GM12872 (cell line): ENCODE data around the gene ZNF432.

Source experiments
- CTCF ChIP-seq: IDR thresholded peaks from 3 replicates; pipeline ENCODE4 v1.5.1; 2011; ENCODE audit warnings: low read depth, mild to moderate bottlenecking, low read length, moderate library complexity; ENCODE audit not compliant: insufficient read depth

ZNF432 gene

GRCh38 chr19:52020506-52020905 lies 28.1 kb downstream of the ZNF432 start:
- TF ChIP-seq CTCF: no peak

DNA sequence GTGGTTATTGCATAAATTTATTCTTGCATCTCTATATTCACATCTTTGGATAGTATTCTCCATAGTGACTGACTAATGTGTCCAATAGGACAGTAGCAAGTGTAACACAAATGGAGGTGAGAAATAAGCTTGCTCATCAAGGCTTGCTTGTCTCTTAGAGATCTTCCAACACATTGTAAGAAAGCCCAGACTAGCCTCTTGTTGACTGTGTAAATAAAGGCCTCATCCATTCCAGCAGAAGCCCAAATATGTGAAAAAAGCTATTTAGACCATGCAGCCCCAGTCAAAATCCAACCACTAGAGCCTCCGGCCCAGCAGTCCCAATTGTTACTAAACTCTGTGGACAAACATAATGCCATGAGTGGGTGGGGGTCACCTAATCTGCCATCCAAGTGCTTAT lies 38.0 kb downstream of the ZNF432 start:
- no peak for TF ChIP-seq CTCF

- TF ChIP-seq CTCF: no peak
Observed at GRCh38 chr19:52007806-52008557, 40.7 kb downstream of the ZNF432 start, which contains the start of gene ZNF615. Gene ZNF615, minus strand, starts transcription at chr19:52008211. Its CDS starts 4,500 bp downstream, at chr19:52003711.

DNA sequence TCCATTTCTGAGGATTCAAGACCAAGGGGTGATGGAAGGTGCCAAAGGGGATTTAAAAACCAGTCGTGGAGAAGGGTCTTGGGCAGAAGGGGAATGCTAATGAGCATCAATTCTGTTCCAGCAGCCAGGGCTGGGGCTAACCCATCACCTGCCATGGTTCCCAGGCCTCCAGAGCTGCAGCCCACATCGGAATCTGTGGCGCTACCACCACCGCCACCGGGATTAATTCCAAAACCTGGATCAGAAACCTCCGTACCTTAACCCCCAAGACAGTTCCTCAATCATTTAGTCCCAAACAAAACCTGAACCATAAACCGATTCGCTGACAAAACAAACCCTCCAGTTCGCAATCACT lies 41.2 kb downstream of the ZNF432 start:
- TF ChIP-seq CTCF: no peak

DNA sequence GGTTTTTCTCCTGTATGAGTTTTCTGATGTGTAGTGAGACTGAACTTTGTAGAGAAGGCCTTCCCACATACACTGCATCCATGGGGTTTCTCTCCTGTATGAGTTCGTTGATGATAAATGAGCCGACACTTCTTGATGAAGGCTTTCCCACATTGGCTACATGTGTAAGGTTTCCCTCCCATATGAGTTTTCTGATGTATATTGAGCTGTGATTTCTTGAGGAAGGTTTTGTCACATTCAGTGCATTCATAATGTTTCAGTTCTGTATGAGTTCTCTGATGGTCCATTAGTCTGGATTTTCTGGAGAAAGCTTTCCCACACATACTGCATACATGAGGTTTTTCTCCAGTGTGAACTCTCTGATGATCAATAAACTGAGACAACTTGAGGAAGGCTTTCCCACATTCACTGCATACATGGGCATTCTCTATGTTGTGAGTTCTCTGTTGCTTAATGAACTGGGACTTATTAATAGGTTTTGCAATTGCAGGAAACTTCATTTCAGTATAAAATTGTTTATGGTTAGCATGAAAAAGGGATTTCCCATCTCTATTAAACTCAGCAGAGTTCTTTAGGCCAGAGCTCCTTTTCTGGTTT lies 54.5 kb downstream of the ZNF432 start:
- no peak for TF ChIP-seq CTCF

DNA sequence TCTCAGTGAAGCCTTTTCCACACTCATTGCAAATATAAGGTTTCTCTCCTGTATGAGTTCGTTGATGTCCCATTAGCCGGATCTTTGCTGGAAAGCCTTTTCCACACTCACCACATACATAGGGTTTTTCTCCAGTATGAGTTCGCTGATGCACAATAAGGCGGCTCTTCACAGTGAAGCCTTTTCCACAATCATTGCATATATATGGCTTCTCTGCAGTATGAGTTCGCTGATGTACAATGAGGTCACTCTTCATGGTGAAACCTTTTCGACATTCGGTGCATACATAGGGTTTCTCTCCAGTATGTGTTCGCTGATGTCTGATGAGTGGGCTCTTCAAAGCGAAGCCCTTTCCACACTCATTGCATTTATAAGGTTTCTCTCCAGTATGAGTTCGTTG lies 55.2 kb downstream of the ZNF432 start:
- TF ChIP-seq CTCF: no peak

DNA sequence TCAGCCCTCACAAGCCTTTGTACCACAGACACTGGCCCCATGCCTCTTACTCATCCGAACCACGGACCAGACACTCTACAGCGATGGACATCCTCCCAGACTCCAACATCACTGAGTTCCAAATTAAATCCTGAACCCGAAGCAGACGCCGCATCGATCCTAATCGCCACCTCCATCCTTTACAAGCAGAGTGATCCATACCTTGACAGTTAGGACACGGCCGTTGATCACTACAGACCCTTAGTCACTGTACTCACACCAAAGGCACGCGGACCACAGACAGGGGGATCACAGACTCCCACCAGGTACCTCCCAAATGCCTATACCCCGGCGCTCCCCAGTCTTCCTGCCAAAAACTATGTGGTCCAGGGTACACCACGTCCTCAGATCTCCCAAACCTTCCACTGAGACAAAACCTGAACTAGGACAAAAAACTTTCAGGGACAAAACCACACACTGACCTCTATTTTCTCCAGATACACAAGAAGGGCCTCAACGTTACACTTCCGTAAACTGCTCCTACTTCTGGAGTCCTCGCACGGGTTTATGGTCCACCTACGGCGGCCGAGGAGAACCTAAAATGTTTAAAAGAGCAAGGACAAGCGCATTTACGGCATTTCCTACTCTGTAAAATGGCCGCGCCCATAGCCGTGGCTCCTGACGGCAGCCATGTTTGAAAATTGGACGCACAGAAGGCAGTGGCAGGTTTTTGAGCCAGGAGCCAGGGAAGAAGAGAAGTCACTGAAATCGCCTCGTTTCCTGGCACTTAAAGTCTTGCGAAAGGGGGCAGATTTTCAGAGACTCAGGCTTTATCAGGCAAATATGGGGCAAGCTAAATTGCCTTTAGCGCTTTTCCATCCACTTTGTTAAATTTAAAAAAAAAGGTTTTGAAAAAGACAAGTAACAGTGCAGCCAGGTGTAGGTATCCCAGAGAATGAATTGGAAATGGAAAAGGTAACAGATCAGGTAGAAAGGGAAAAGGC lies 62.0 kb downstream of the ZNF432 start, which contains the start of gene ZNF350:
Gene ZNF350 (minus strand): TSS at position 532 of the 983 bp plus-strand sequence. CDS start 12,480 bp downstream, outside the sequence.
- no peak for TF ChIP-seq CTCF
